HEK293 (cell line): ENCODE results near the gene DLGAP4.
A peak's percentile ranks its signal among the peaks of the same experiment; 100 is the strongest.

Experiments
- CTCF ChIA-PET: fragments of 350-600 bp; formaldehyde crosslinking; extraction: SDS; loops from one replicate; lab custom pipeline; 2021; ENCODE audit warnings: antibody characterized with exemption; lab: Yijun Ruan, JAX
- POLR2A ChIA-PET: fragments of 300-600 bp; formaldehyde crosslinking; extraction: SDS; loops from one replicate; lab custom pipeline; 2020; ENCODE audit warnings: antibody characterized with exemption, inconsistent platforms; lab: Yijun Ruan, JAX
- H3K27ac ChIP-seq: fragments of 200-500 bp; sonication (Bioruptor generic); 2 replicates; pipeline ENCODE4 v1.5.1; 2014; ENCODE audit warnings: low read depth, low read length, control low read depth, inconsistent platforms; ENCODE audit errors: extremely low read depth
- H3K36me3 ChIP-seq, 2 experiments: fragments of 200-500 bp in 1 of 2; sonication (Bioruptor generic) in 1 of 2; 1 replicate in 1 of 2; 2 replicates in 1 of 2; pipeline ENCODE4 v1.5.1; 2014 to 2017; ENCODE audit warnings: inconsistent platforms in 2 of 2, low read length in 2 of 2; ENCODE audit not compliant: control insufficient read depth in 2 of 2, insufficient read depth in 1 of 2
- H3K4me1 ChIP-seq: fragments of 200-500 bp; sonication (Bioruptor generic); 2 replicates; pipeline ENCODE4 v1.5.1; 2014; ENCODE audit warnings: mild to moderate bottlenecking, low read length, inconsistent platforms; ENCODE audit not compliant: control insufficient read depth, insufficient read depth
- H3K4me3 ChIP-seq: 2 replicates; pipeline ENCODE4 v1.5.1; 2011; ENCODE audit warnings: low read depth, mild to moderate bottlenecking, control low read depth, low read length, moderate library complexity
- H3K9me3 ChIP-seq: fragments of 200-500 bp; sonication (Bioruptor generic); 2 replicates; pipeline ENCODE4 v1.5.1; 2014; ENCODE audit warnings: low read depth, low read length, inconsistent platforms; ENCODE audit not compliant: control insufficient read depth, insufficient read depth
- BCL11A ChIP-seq: fragments of 450-650 bp; formaldehyde crosslinking; IDR thresholded peaks from 2 replicates; pipeline ENCODE4 v1.5.1; 2016; ENCODE audit warnings: low read depth, missing biosample characterization, missing genetic modification characterization
- EGR2 ChIP-seq: fragments of 450-650 bp; formaldehyde crosslinking; IDR thresholded peaks from 2 replicates; pipeline ENCODE4 v1.5.1; 2016; ENCODE audit warnings: low read depth, missing biosample characterization, missing genetic modification characterization
- HIC1 ChIP-seq: fragments of 450-650 bp; formaldehyde crosslinking; IDR thresholded peaks from 2 replicates; pipeline ENCODE4 v1.5.1; 2016; ENCODE audit warnings: missing biosample characterization, missing genetic modification characterization
- RBAK ChIP-seq: fragments of 450-650 bp; formaldehyde crosslinking; IDR thresholded peaks from 2 replicates; pipeline ENCODE4 v1.5.1; 2016; ENCODE audit warnings: missing biosample characterization, missing genetic modification characterization
- REST ChIP-seq: fragments of 450-650 bp; formaldehyde crosslinking; IDR thresholded peaks from 2 replicates; pipeline ENCODE4 v1.5.1; 2016; ENCODE audit warnings: missing biosample characterization, missing genetic modification characterization
- ZBTB11 ChIP-seq: fragments of 450-650 bp; formaldehyde crosslinking; conservative IDR thresholded peaks from 2 replicates; pipeline ENCODE4 v1.5.1; 2016; ENCODE audit warnings: low read depth, missing biosample characterization, missing genetic modification characterization
- ZBTB20 ChIP-seq: fragments of 450-650 bp; formaldehyde crosslinking; IDR thresholded peaks from 2 replicates; pipeline ENCODE4 v1.5.1; 2016; ENCODE audit warnings: missing biosample characterization, missing genetic modification characterization
- ZIC2 ChIP-seq: fragments of 450-650 bp; formaldehyde crosslinking; IDR thresholded peaks from 2 replicates; pipeline ENCODE4 v1.5.1; 2016; ENCODE audit warnings: missing biosample characterization, missing genetic modification characterization
- ZNF423 ChIP-seq: fragments of 450-650 bp; formaldehyde crosslinking; IDR thresholded peaks from 2 replicates; pipeline ENCODE4 v1.5.1; 2016; ENCODE audit warnings: missing biosample characterization, missing genetic modification characterization
- ZNF530 ChIP-seq: fragments of 450-650 bp; formaldehyde crosslinking; IDR thresholded peaks from 2 replicates; pipeline ENCODE4 v1.5.1; 2016; ENCODE audit warnings: low read depth, missing biosample characterization, missing genetic modification characterization
- ZNF558 ChIP-seq: fragments of 450-650 bp; formaldehyde crosslinking; IDR thresholded peaks from 2 replicates; pipeline ENCODE4 v1.5.1; 2016; ENCODE audit warnings: missing biosample characterization, missing genetic modification characterization
- ZNF571 ChIP-seq: fragments of 450-650 bp; formaldehyde crosslinking; IDR thresholded peaks from 2 replicates; pipeline ENCODE4 v1.5.0; 2017; ENCODE audit warnings: missing biosample characterization, missing genetic modification characterization
- ZNF600 ChIP-seq: fragments of 450-650 bp; formaldehyde crosslinking; IDR thresholded peaks from 2 replicates; pipeline ENCODE4 v1.5.1; 2016; ENCODE audit warnings: missing biosample characterization, missing genetic modification characterization
- ZNF610 ChIP-seq: fragments of 450-650 bp; formaldehyde crosslinking; IDR thresholded peaks from 2 replicates; pipeline ENCODE4 v1.5.1; 2016; ENCODE audit warnings: missing biosample characterization, missing genetic modification characterization, borderline replicate concordance
- ZNF623 ChIP-seq: fragments of 450-650 bp; formaldehyde crosslinking; IDR thresholded peaks from 2 replicates; pipeline ENCODE4 v1.5.1; 2016; ENCODE audit warnings: missing biosample characterization, missing genetic modification characterization
- ZNF660 ChIP-seq: fragments of 450-650 bp; IDR thresholded peaks from 2 replicates; pipeline ENCODE4 v1.5.1; 2018; ENCODE audit warnings: missing biosample characterization, mild to moderate bottlenecking, missing genetic modification characterization
- ZNF664 ChIP-seq: fragments of 450-650 bp; formaldehyde crosslinking; IDR thresholded peaks from 2 replicates; pipeline ENCODE4 v1.5.1; 2016; ENCODE audit warnings: missing biosample characterization, missing genetic modification characterization
- ZNF677 ChIP-seq: fragments of 450-650 bp; IDR thresholded peaks from 2 replicates; pipeline ENCODE4 v1.5.0; 2018; ENCODE audit warnings: missing biosample characterization, mild to moderate bottlenecking, missing genetic modification characterization, moderate library complexity
- ZNF776 ChIP-seq: fragments of 450-650 bp; formaldehyde crosslinking; IDR thresholded peaks from 2 replicates; pipeline ENCODE4 v1.5.0; 2017; ENCODE audit warnings: missing biosample characterization, missing genetic modification characterization, borderline replicate concordance

The DLGAP4 gene

GRCh38 chr20:36301359-36302119 lies 4.6 kb upstream of the DLGAP4 start (continued):
- TF ChIP-seq ZNF677 (tag by site-specific recombination) (no peak), ZNF558 (tag by site-specific recombination) (no peak), RBAK (tag by site-specific recombination) (no peak)

GRCh38 chr20:36303020-36303595 lies 3.0 kb upstream of the DLGAP4 start:
- TF ChIP-seq ZNF571 (tag by site-specific recombination) (no peak), HIC1 (no peak), ZNF530 (tag by site-specific recombination) (no peak), ZNF660 (tag by site-specific recombination) (no peak), ZBTB20 (tag by site-specific recombination) (peak; percentile 66)
- Histone ChIP-seq H3K9me3 (no peaks in the 10 kb centered on the region), H3K4me1 (no peaks in the 10 kb centered on the region), H3K36me3 (no peaks in the 10 kb centered on the region), H3K27ac (no peak overlapping the region), H3K4me3 (no peak overlapping the region)
- ChIA-PET POLR2A (no interaction called here), CTCF (interaction anchor here (0.5 to 0.7 kb wide), 3 partner anchors 39 to 108 kb away, joined by 3 read pairs; no protein-coding TSS in a partner anchor)

- Histone ChIP-seq H3K27ac (no peak overlapping the region), H3K4me3 (no peak overlapping the region), H3K9me3 (no peaks in the 10 kb centered on the region), H3K36me3 (no peaks in the 10 kb centered on the region), H3K4me1 (no peaks in the 10 kb centered on the region)
- ChIA-PET POLR2A (no interaction called here), CTCF (interaction anchor here (0.7 kb wide), 1 partner anchor 101 kb away, joined by 3 read pairs; no protein-coding TSS in a partner anchor)
- no peak for TF ChIP-seq BCL11A (tag by site-specific recombination)
- peak; percentile 42; the same call in 1 of the 2 replicates for TF ChIP-seq ZNF600
These were observed 2.3 kb upstream of the DLGAP4 start for GRCh38 chr20:36303831-36304230.

- no peaks in the 10 kb centered on the region for H3K9me3 ChIP-seq
- H3K36me3 ChIP-seq, result no peaks in the 10 kb centered on the region
- ChIA-PET POLR2A (no interaction called here), CTCF (no interaction called here)
- no peak overlapping the region for H3K4me3 ChIP-seq
- no peaks in the 10 kb centered on the region for H3K4me1 ChIP-seq
- H3K27ac ChIP-seq, result no peak overlapping the region
- no peak for TF ChIP-seq ZNF776 (tag by site-specific recombination)
- TF ChIP-seq ZBTB11 (tag by site-specific recombination), result no peak
- TF ChIP-seq ZIC2, result no peak
- TF ChIP-seq REST (tag by site-specific recombination), result peak; percentile 91
- peak; percentile 78 for TF ChIP-seq EGR2 (tag by site-specific recombination)
- no peak for TF ChIP-seq ZNF664
- TF ChIP-seq ZNF623 (tag by site-specific recombination), result no peak
- no peak for TF ChIP-seq ZNF610
- no peak for TF ChIP-seq ZNF423 (tag by site-specific recombination)
These were observed 1.2 kb upstream of the DLGAP4 start for GRCh38 chr20:36304786-36305495.
